Measurements from ENCODE around the gene HHAT. TPM values are rescaled to one million over a fixed set of nuclear protein-coding genes. Genes with fewer than 3 reads are reported as not detected.

Gene HHAT
- polyA plus RNA-seq, 1 donor (not counting 4 experiments of a cell fraction or from before 2014, with no cell fraction given) = 3.8 TPM

- H3K36me3 ChIP-seq (ENCODE audit: control insufficient read depth in 2 of 2, extremely low read depth in 1 of 2, insufficient read depth in 2 of 2, low read length in 2 of 2) = no peaks in the 10 kb centered on the region
- H3K27ac ChIP-seq (ENCODE audit: control insufficient read depth, insufficient read depth, low read length) = no peak overlapping the region
- H3K9me3 ChIP-seq (ENCODE audit: control insufficient read depth, low read depth, low read length) = no peaks in the 10 kb centered on the region
- dilution Hi-C loops (cut with MboI; ENCODE audit: extremely low pct_ligation_motif_present, low sequenced_read_pairs) = no loop called here
- no peak overlapping the region for H3K9ac ChIP-seq (ENCODE audit: control insufficient read depth, extremely low read depth, insufficient read depth, low read length)
- FAIRE-seq (no peak), DNase-seq (ENCODE audit: low read depth, low spot score) (no peak)
- H3K4me1 ChIP-seq (ENCODE audit: control insufficient read depth, extremely low read depth, insufficient read depth, low read length) = no peaks in the 10 kb centered on the region
- no peak overlapping the region for H3K4me2 ChIP-seq (ENCODE audit: control insufficient read depth, extremely low read depth, insufficient read depth, low read depth, low read length)
- H3K27me3 ChIP-seq (ENCODE audit: control insufficient read depth, extremely low read depth, insufficient read depth, low read length) = no peaks in the 10 kb centered on the region
- no peaks in the 10 kb centered on the region for H3K79me2 ChIP-seq (ENCODE audit: control insufficient read depth, insufficient read depth, low read length)
- no peak for TF ChIP-seq EZH2 (IDR thresholded peaks at IDR 0.05; ENCODE audit: low read length)
- H2AFZ ChIP-seq (ENCODE audit: control insufficient read depth, low read length) = no peak overlapping the region
- H3K4me3 ChIP-seq (ENCODE audit: control insufficient read depth in 2 of 3, extremely low read depth in 1 of 3, insufficient read depth in 2 of 3, low read depth in 1 of 3, low read length in 3 of 3) = no peak overlapping the region
- H4K20me1 ChIP-seq (ENCODE audit: control insufficient read depth, extremely low read depth, insufficient read depth, low read length) = no peaks in the 10 kb centered on the region
- no peaks in the 10 kb centered on the region for H3K9me1 ChIP-seq (ENCODE audit: control insufficient read depth, extremely low read depth, insufficient read depth, low read length)
Measured at GRCh38 chr1:210496063-210496462, 167.4 kb downstream of the HHAT start.

GRCh38 chr1:210499956-210500355 lies 171.3 kb downstream of the HHAT start:
- Histone ChIP-seq H3K4me3 (ENCODE audit: control insufficient read depth in 2 of 3, extremely low read depth in 1 of 3, insufficient read depth in 2 of 3, low read depth in 1 of 3, low read length in 3 of 3) (no peak overlapping the region), H3K27me3 (ENCODE audit: control insufficient read depth, extremely low read depth, insufficient read depth, low read length) (no peaks in the 10 kb centered on the region), H3K4me1 (ENCODE audit: control insufficient read depth, extremely low read depth, insufficient read depth, low read length) (no peaks in the 10 kb centered on the region), H3K79me2 (ENCODE audit: control insufficient read depth, insufficient read depth, low read length) (no peaks in the 10 kb centered on the region), H3K9me1 (ENCODE audit: control insufficient read depth, extremely low read depth, insufficient read depth, low read length) (no peaks in the 10 kb centered on the region), H3K9me3 (ENCODE audit: control insufficient read depth, low read depth, low read length) (no peaks in the 10 kb centered on the region), H3K9ac (ENCODE audit: control insufficient read depth, extremely low read depth, insufficient read depth, low read length) (no peak overlapping the region), H3K27ac (ENCODE audit: control insufficient read depth, insufficient read depth, low read length) (no peak overlapping the region), H4K20me1 (ENCODE audit: control insufficient read depth, extremely low read depth, insufficient read depth, low read length) (no peaks in the 10 kb centered on the region), H2AFZ (ENCODE audit: control insufficient read depth, low read length) (no peak overlapping the region), H3K4me2 (ENCODE audit: control insufficient read depth, extremely low read depth, insufficient read depth, low read depth, low read length) (no peak overlapping the region), H3K36me3 (ENCODE audit: control insufficient read depth in 2 of 2, extremely low read depth in 1 of 2, insufficient read depth in 2 of 2, low read length in 2 of 2) (no peaks in the 10 kb centered on the region)
- TF ChIP-seq EZH2 (IDR thresholded peaks at IDR 0.05; ENCODE audit: low read length) = no peak
- no peak for TF ChIP-seq CTCF (optimal IDR thresholded peaks at IDR 0.05 in 1 of 3, IDR thresholded peaks at IDR 0.05 in 1 of 3, conservative IDR thresholded peaks at IDR 0.05 in 1 of 3; ENCODE audit: extremely low read depth in 1 of 3, insufficient read depth in 2 of 3, low read length in 3 of 3)
- FAIRE-seq = no peak
- no peak for DNase-seq (ENCODE audit: low read depth, low spot score)
- dilution Hi-C loops (cut with MboI; ENCODE audit: extremely low pct_ligation_motif_present, low sequenced_read_pairs) = no loop called here

- dilution Hi-C loops (cut with MboI; ENCODE audit: extremely low pct_ligation_motif_present, low sequenced_read_pairs) = no loop called here
- no peak for TF ChIP-seq EZH2 (IDR thresholded peaks at IDR 0.05; ENCODE audit: low read length)
- FAIRE-seq = no peak
Measured at GRCh38 chr1:210500831-210501230, 172.1 kb downstream of the HHAT start.

More at GRCh38 chr1:210500831-210501230, 172.1 kb downstream of the HHAT start:
- H3K4me1 ChIP-seq (ENCODE audit: control insufficient read depth, extremely low read depth, insufficient read depth, low read length) = no peaks in the 10 kb centered on the region
- H3K4me3 ChIP-seq (ENCODE audit: control insufficient read depth in 2 of 3, extremely low read depth in 1 of 3, insufficient read depth in 2 of 3, low read depth in 1 of 3, low read length in 3 of 3) = no peak overlapping the region
- no peak for DNase-seq (ENCODE audit: low read depth, low spot score)
- H3K9ac ChIP-seq (ENCODE audit: control insufficient read depth, extremely low read depth, insufficient read depth, low read length) = no peak overlapping the region
- H3K36me3 ChIP-seq (ENCODE audit: control insufficient read depth in 2 of 2, extremely low read depth in 1 of 2, insufficient read depth in 2 of 2, low read length in 2 of 2) = no peaks in the 10 kb centered on the region
- H3K4me2 ChIP-seq (ENCODE audit: control insufficient read depth, extremely low read depth, insufficient read depth, low read depth, low read length) = no peak overlapping the region
- no peaks in the 10 kb centered on the region for H3K79me2 ChIP-seq (ENCODE audit: control insufficient read depth, insufficient read depth, low read length)
- no peaks in the 10 kb centered on the region for H3K27me3 ChIP-seq (ENCODE audit: control insufficient read depth, extremely low read depth, insufficient read depth, low read length)
- no peaks in the 10 kb centered on the region for H4K20me1 ChIP-seq (ENCODE audit: control insufficient read depth, extremely low read depth, insufficient read depth, low read length)
- H3K9me3 ChIP-seq (ENCODE audit: control insufficient read depth, low read depth, low read length) = no peaks in the 10 kb centered on the region
- no peaks in the 10 kb centered on the region for H3K9me1 ChIP-seq (ENCODE audit: control insufficient read depth, extremely low read depth, insufficient read depth, low read length)
- H3K27ac ChIP-seq (ENCODE audit: control insufficient read depth, insufficient read depth, low read length) = no peak overlapping the region
- H2AFZ ChIP-seq (ENCODE audit: control insufficient read depth, low read length) = no peak overlapping the region
